ENCODE measurements around the gene USF2. TPM values are rescaled to one million over a fixed set of nuclear protein-coding genes. Genes with fewer than 3 reads are reported as not detected.
A peak's percentile ranks its signal among the peaks of the same experiment; 100 is the strongest.

Gene USF2
- total and polyA plus RNA-seq, 2 donors, result 27.4 to 142 TPM

DNA sequence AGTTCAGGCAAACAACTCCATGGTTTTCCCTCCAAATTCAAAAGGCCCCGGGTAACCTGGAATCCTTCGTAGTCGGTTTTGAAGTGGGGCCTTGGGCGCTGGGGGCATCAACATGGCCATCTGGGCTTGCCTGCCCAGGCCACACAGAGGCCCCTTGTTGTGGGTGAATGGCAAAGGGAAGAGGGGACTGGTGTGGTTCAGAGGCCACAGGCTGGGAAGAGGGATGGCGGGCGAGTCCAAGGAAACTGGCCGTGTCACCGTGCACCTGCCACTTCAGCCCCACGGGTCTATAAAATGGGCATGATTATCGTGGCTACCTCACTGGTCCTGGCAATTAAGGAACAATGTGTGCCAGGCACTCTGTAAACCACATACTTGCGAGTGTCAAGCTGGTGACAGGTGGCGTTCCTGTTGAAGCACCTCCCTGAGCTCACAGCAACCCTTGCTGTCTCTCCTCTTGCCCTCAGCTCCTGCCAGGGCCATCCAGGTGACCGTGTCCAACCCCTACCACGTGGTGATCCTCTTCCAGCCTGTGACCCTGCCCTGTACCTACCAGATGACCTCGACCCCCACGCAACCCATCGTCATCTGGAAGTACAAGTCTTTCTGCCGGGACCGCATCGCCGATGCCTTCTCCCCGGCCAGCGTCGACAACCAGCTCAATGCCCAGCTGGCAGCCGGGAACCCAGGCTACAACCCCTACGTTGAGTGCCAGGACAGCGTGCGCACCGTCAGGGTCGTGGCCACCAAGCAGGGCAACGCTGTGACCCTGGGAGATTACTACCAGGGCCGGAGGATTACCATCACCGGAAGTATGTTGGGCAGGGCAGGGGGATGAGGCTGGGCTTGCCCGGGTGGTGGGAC is 18.7 kb upstream of the USF2 start:
- DNase-seq (ENCODE audit: extremely low spot score), result no peak
- Histone ChIP-seq H3K27ac (ENCODE audit: low read depth) (no peak overlapping the region), H3K4me1 (ENCODE audit: insufficient read depth) (no peaks in the 10 kb centered on the region), H3K4me3 (ENCODE audit: low read depth, low read length) (no peak overlapping the region), H3K36me3 (ENCODE audit: insufficient read depth) (no peaks in the 10 kb centered on the region)
- WGBS, result 84% methylated on average over 34 of the region's 34 CpGs

DNA sequence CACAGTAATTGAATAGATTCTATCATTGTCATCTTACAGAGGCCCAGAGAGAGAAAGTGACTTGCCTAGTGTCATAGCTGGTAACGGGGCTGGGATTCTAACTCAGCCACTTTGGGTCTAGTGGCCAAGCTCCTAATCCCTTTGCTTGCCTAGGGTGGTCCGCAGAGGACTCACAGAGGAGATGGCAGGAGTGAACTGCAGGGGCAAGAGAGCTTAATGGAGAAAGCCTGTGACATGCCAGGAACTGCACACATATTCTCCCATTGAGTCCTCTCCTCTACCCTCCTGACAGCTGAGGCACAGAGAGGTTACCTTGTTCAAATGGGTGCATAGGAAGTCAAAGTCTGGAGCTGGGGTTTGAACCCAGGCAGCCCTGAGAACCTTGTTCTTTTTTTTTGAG is 17.3 kb upstream of the USF2 start:
- Histone ChIP-seq H3K4me3 (ENCODE audit: low read depth, low read length) (no peak overlapping the region), H3K36me3 (ENCODE audit: insufficient read depth) (no peaks in the 10 kb centered on the region), H3K27ac (ENCODE audit: low read depth) (no peak overlapping the region), H3K4me1 (ENCODE audit: insufficient read depth) (no peaks in the 10 kb centered on the region)
- DNase-seq (ENCODE audit: extremely low spot score), result no peak
- 83% methylated on average over 2 of the region's 2 CpGs for WGBS

DNA sequence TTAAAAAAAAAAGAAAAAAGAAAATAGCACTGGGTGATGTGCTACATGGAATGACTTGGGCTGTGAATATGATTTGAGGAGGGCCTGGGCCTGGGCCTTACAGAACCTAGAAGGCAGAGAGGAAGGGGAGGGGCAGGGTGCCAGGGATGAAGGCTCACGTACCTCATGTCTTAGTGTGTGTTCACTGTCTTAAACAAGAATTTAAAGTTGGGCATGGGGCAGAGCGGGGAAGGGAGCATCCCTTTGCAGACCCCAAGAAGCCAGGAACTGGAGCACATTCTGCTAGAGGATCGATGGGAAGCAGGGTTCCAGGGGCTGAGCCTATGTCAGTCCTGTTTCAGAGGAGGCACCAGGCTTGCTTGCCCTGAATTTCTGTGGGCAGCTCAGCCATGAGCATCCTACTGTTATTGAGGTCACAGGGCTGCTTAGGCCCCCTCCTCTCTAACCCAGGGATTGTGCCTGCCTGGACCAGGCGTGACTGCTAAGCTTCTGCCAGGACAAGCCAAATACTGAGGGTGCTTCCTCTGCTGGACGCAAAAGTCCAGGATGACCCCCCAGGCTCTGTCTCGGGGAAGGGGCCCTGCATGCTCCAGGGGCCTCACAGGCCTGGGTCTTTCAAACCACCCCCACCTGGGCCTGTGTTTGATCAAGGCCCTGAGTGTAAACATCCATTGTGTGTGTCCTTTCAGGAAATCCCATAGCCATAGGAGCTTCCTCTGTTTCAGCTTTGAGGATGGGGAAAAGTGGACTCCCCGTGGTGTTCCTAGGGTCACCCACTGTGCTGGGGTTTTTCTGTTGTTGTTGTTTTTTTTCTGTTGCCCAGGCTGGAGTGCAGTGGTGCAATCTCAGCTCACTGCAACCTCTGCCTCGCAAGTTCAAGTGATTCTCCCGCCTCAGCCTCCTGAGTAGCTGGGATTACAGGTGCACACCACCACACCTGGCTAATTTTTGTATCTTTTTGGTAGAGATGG is 15.2 kb upstream of the USF2 start:
- Histone ChIP-seq H3K4me1 (ENCODE audit: insufficient read depth) (no peaks in the 10 kb centered on the region), H3K4me3 (ENCODE audit: low read depth, low read length) (no peak overlapping the region), H3K36me3 (ENCODE audit: insufficient read depth) (no peaks in the 10 kb centered on the region), H3K27ac (ENCODE audit: low read depth) (no peak overlapping the region)
- DNase-seq (ENCODE audit: extremely low spot score), result no peak
- WGBS, result 76% methylated on average over 9 of the region's 9 CpGs

DNA sequence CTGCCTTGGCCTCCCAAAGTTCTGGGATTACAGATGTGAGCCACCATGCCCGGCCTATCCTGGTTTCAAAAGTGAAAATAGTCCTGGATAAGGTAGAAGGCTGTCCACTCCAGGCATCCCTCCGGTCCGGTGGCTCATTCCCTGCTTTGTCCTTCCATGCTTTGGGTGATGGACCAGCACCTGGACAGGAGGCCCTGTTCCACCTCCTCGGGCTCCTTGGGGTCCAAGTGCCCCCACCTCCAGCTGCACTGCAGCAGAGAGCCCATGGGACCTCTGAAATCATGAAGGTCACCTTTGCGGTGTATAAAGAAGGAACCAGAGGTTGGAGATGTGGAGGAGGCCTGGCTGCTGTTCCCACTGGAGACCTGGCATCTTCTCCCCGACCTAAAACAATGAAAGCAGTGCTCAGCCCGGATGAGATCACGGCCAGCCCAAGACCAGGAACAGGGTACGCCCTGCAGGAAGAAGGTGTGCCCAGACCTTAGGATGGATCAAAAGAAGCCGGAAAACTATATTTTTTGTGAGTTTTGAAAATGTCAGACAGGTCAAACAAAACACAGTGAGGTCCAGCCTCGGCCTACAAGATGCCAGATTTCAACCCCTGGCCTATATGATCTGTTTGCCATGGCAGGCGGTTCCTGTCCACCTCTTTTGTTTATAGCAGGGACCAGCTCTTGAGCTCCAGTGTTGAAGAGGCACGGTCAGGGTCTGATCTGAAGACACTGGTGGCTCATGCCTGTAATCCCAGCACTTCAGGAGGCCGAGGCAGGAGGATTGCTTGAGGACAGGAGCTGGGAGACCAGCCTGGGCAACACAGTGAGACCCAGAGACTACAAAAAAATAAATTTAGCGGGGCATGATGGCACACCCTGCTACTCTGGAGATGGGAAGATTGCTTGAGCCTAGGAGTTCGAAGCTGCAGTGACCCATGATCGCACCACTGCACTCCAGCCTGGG is 14.1 kb upstream of the USF2 start:
- Histone ChIP-seq H3K27ac (ENCODE audit: low read depth) (no peak overlapping the region), H3K4me3 (ENCODE audit: low read depth, low read length) (no peak overlapping the region), H3K36me3 (ENCODE audit: insufficient read depth) (no peaks in the 10 kb centered on the region), H3K4me1 (ENCODE audit: insufficient read depth) (no peaks in the 10 kb centered on the region)
- DNase-seq (ENCODE audit: extremely low spot score), result no peak
- 86% methylated on average over 17 of the region's 17 CpGs for WGBS

DNA sequence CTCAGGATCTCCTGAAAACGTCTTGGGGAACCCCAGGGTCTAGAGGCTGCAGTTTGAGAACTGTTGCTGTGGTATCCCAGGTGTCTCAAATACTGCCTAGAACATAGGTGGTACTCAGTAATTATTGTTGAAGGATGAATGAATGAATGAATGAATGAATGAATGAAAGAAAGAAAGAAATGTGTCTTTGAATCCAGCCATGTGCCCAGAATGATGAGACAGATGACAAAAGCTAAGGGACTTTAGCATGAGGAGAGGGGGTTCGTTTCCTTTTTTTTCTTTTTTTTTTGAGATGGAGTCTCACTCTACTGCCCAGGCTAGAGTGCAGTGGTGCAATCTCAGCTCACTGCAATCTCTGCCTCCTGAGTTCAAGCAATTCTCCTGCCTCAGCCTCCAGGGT is 12.2 kb upstream of the USF2 start:
- Histone ChIP-seq H3K36me3 (ENCODE audit: insufficient read depth) (no peaks in the 10 kb centered on the region), H3K27ac (ENCODE audit: low read depth) (no peak overlapping the region), H3K4me3 (ENCODE audit: low read depth, low read length) (no peak overlapping the region), H3K4me1 (ENCODE audit: insufficient read depth) (no peaks in the 10 kb centered on the region)
- WGBS, result 39% methylated on average over 2 of the region's 2 CpGs
- DNase-seq (ENCODE audit: extremely low spot score), result no peak

DNA sequence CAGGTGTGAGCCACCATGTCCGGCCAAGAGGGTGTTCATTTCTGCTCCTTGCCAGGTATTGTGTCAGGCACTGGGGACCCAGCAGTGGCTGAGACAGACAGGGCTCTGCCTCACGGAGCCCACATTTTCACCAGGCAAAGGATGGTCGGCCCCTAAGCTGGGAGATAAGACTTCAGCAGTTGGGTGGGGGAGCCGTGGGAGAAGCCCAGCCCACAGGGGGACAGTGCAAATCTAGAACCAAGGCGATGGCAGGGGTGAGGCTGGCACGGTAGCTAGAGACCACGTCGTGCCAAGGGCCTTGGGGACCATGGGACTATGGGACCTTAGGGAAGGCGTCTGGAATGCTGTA is 11.7 kb upstream of the USF2 start:
- Histone ChIP-seq H3K4me3 (ENCODE audit: low read depth, low read length) (no peak overlapping the region), H3K36me3 (ENCODE audit: insufficient read depth) (no peaks in the 10 kb centered on the region), H3K4me1 (ENCODE audit: insufficient read depth) (no peaks in the 10 kb centered on the region), H3K27ac (ENCODE audit: low read depth) (no peak overlapping the region)
- 72% methylated on average over 9 of the region's 9 CpGs for WGBS
- no peak for DNase-seq (ENCODE audit: extremely low spot score)

DNA sequence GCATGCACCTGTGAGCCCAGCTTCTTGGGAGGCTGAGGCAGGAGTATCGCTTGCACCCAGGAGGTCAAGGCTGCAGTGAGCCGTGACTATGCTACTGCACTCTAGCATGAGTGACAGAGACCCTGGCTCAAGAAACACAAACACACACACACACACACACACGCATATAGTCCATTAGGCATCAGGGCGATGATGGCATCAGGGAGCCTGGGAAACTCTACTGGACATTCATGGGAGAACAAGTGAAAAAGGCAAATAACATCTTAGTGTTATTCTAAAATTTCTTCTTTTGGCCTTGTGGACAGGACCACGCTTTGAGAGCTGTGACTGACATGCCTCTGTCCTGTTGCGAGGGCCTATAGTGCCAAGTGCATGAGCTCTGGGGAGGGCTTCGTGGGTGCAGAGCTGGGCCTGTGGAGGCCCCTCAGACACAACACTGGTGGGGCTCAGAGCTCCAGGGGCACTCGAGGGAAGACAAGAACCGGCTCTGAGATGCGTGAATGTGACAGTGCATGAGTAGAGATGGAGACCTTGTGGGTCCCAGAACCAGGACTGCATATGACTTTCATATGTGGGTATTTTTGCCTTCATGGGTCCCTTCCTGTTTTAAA is 8.0 kb upstream of the USF2 start:
- whole genome bisulfite sequencing, result 78% methylated on average over 10 of the region's 10 CpGs
- no peaks in the 10 kb centered on the region for H3K36me3 ChIP-seq (ENCODE audit: insufficient read depth)
- H3K27ac ChIP-seq (ENCODE audit: low read depth), result no peak overlapping the region
- DNase-seq (ENCODE audit: extremely low spot score), result no peak
- no peak overlapping the region for H3K4me3 ChIP-seq (ENCODE audit: low read depth, low read length)
- no peaks in the 10 kb centered on the region for H3K4me1 ChIP-seq (ENCODE audit: insufficient read depth)

DNA sequence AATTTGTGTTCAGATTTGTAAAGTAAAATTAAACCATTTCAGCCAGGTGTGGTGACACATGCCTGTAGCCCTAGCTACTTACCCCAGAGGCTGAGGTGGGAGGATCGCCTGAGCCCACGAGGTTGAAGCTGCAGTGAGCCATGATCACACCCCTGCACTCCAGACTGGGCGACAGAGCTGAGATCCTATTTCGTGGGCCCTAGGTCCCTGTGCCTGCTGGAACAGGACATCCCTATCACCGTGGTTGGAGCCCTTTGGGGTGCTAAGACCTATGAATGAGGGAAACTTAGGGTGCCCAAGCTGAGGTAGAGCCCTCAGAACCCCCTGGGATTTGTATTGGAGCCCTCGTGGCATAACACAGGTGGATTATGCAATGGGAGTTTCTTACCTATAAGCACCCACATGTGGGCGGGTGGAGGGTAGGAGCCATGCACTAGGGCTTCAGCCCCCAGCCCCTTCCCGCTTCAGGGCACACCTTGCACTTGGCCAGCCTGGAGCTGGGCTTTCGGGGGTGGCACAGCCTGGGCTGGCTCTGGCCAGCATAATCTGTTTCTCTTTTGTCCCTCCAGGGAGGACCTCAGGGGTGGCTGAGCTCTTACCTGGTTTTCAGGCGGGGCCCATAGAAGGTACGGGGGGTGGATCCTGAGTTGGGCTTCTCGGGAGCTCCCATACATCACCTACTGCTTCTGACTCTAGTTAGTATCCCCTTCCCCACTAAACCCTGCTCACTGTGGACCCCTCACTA is 7.2 kb upstream of the USF2 start:
- Histone ChIP-seq H3K27ac (ENCODE audit: low read depth) (no peak overlapping the region), H3K4me3 (ENCODE audit: low read depth, low read length) (no peak overlapping the region), H3K4me1 (ENCODE audit: insufficient read depth) (no peaks in the 10 kb centered on the region), H3K36me3 (ENCODE audit: insufficient read depth) (no peaks in the 10 kb centered on the region)
- DNase-seq (ENCODE audit: extremely low spot score), result no peak
- WGBS, result 75% methylated on average over 12 of the region's 12 CpGs

DNA sequence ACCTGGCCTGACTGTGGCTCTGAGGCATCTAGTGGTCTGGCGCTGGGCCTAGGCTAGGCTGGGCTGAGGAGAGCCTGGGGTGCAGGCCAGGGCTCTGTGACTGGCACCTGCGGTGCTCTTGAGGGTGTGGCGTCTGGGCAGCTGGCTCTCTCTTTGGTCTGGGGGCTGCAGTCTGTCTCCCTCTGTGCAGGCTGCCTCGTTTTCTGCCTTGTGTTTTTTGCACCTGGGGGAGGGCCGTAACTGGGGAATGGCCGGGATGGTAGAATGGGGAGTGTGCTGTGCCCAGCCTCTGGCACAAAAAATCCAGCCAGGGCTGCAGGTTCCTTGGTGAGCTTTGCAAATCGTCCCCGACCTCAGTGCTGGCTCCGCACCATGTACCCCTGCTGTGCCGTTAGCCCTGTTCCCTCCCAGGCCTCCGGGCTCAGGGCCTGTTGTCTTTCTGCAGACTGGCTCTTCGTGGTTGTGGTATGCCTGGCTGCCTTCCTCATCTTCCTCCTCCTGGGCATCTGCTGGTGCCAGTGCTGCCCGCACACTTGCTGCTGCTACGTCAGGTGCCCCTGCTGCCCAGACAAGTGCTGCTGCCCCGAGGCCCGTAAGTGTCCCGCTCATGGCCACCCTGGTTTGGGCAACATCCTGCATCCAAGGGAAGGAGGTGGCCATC is 6.5 kb upstream of the USF2 start:
- 66% methylated on average over 17 of the region's 17 CpGs for WGBS
- no peaks in the 10 kb centered on the region for H3K4me1 ChIP-seq (ENCODE audit: insufficient read depth)
- no peak for DNase-seq (ENCODE audit: extremely low spot score)

DNA sequence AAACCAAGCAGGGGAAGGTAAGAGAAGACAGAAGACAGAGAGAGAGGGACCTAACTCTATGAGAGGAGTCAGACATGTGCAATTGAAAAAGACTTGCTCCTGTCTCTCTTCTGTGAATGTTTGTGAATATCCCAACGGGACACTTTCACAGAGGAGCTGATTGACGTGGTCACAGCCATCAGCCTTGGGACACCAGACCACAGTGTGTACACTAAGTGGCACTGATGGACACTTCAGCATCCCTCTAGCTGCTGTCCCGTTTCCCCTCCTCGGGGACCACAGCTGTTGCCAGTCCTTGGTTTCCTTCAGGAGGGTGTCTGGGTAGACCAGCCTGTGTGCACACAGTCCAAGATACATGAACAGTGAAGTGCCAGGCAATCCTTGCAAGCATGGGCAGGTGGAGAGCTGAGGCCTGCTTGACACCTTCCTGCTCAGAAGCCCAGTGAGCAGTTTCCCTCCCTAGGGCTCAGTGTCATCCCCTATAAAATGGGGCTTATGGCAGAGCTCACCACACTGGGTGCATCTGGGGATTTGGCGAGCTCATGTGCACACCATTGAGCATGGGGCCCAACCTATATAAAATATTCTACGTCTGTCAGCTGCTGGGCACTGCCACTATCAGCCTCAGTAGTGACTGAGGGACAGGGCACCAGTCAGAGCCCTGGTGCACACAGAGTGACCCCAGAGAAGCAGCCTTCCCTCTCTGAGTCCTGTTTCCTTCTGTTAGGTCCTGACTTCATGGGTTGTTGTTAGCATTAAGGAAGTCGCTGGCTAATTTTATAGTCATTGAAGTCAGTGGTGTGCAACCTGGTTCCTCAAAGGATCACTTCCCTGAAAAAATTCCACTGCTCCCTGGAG is 4.3 kb upstream of the USF2 start:
- Histone ChIP-seq H3K27ac (ENCODE audit: low read depth) (no peak overlapping the region), H3K4me1 (ENCODE audit: insufficient read depth) (no peaks in the 10 kb centered on the region), H3K4me3 (ENCODE audit: low read depth, low read length) (no peak overlapping the region), H3K36me3 (ENCODE audit: insufficient read depth) (no peaks in the 10 kb centered on the region)
- WGBS, result 65% methylated on average over 7 of the region's 7 CpGs
- DNase-seq (ENCODE audit: extremely low spot score), result no peak

More for the DNA sequence above, 6.5 kb upstream of the USF2 start:
- no peaks in the 10 kb centered on the region for H3K36me3 ChIP-seq (ENCODE audit: insufficient read depth)
- H3K27ac ChIP-seq (ENCODE audit: low read depth), result no peak overlapping the region
- H3K4me3 ChIP-seq (ENCODE audit: low read depth, low read length), result no peak overlapping the region

DNA sequence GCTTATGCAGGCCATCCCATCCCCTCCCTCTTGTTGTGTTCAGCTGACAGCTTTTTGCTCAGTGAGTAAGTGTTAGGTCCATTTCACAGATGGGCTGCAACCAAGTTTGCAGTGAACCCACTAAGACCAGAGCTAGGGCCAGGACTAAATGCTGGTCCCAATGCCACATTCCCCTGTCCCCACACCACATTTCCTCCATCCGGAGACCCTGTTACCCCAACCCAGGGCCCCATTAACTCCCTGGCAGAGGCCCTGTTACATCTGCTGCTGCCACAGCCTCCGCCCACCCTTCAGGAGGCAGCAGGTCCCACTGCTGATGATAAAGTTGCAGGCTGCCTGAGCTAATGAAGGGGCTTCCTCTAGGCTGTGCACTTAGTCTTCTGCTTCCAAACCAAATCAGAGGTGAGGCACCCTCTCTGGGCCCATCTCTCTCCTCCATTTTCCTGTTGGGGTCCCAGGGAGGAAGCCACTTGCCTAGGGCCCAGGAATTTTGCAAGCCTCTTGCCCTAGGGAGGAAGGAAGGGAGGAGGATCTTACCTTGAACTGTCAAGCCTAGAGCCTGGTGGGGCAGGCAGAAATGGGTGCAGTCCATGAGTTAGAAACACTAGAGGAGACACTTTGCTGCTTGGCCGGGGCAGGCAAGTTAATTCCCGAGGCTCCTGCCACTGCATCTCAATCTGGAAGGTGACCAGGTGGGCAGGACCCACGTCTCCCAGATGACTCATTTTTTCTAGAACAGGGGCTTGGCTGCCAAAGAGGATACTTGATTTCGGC is 3.4 kb upstream of the USF2 start:
- peak overlapping the region; percentile 12 for H3K27ac ChIP-seq (ENCODE audit: low read depth)
- H3K4me1 ChIP-seq (ENCODE audit: insufficient read depth), result no peaks in the 10 kb centered on the region
- H3K4me3 ChIP-seq (ENCODE audit: low read depth, low read length), result no peak overlapping the region
- 41% methylated on average over 6 of the region's 6 CpGs for WGBS
- H3K36me3 ChIP-seq (ENCODE audit: insufficient read depth), result no peaks in the 10 kb centered on the region
- no peak for DNase-seq (ENCODE audit: extremely low spot score)
